Keratinocyte (primary cell): ENCODE data around the gene HMCN2. TPM values are rescaled to one million over a fixed set of nuclear protein-coding genes. Genes with fewer than 3 reads are reported as not detected.

Experiments used
- DNase-seq: peaks from one replicate; pipeline ENCODE4 v3.0.0-alpha.2; 2011; ENCODE audit warnings: low read depth, missing footprints, low spot score
- FAIRE-seq: peaks from 2 replicates; lab custom pipeline; 2011; peaks lifted over from hg19 to GRCh38; lab: Jason Lieb, UNC
- H2AFZ ChIP-seq: 2 replicates; pipeline ENCODE4 v1.6.0; 2012; ENCODE audit warnings: low read length, control low read depth, inconsistent platforms; ENCODE audit not compliant: control insufficient read depth
- H3K27ac ChIP-seq: 2 replicates; pipeline ENCODE4 v1.5.1; 2011; ENCODE audit warnings: low read length; ENCODE audit not compliant: control insufficient read depth, insufficient read depth
- H3K27me3 ChIP-seq: 3 replicates; pipeline ENCODE4 v1.6.0; 2011; ENCODE audit warnings: low read length; ENCODE audit not compliant: control insufficient read depth, insufficient read depth; ENCODE audit errors: extremely low read depth
- H3K36me3 ChIP-seq, 2 experiments: 2 replicates in 1 of 2; 3 replicates in 1 of 2; pipeline ENCODE4 v1.5.1; 2011; ENCODE audit warnings: low read length in 2 of 2, mild to moderate bottlenecking in 1 of 2; ENCODE audit not compliant: control insufficient read depth in 2 of 2, insufficient read depth in 2 of 2; ENCODE audit errors: extremely low read depth in 1 of 2
- H3K4me1 ChIP-seq: 3 replicates; pipeline ENCODE4 v1.5.1; 2011; ENCODE audit warnings: low read length; ENCODE audit not compliant: control insufficient read depth, insufficient read depth; ENCODE audit errors: extremely low read depth
- H3K4me2 ChIP-seq: 3 replicates; pipeline ENCODE4 v1.6.0; 2011; ENCODE audit warnings: low read depth, low read length; ENCODE audit not compliant: control insufficient read depth, insufficient read depth; ENCODE audit errors: extremely low read depth
- H3K4me3 ChIP-seq, 3 experiments: fragments of 200-600 bp in 1 of 3; sonication (generic) in 1 of 3; 2 replicates in 2 of 3; 3 replicates in 1 of 3; pipeline ENCODE4 v1.5.1; 2011 to 2016; ENCODE audit warnings: low read length in 3 of 3, mild to moderate bottlenecking in 3 of 3, control low read depth in 2 of 3, inconsistent platforms in 1 of 3, low read depth in 1 of 3, mixed read lengths in 1 of 3, mixed run types in 1 of 3, moderate library complexity in 1 of 3; ENCODE audit not compliant: control insufficient read depth in 2 of 3, insufficient read depth in 2 of 3; ENCODE audit errors: extremely low read depth in 1 of 3
- H3K79me2 ChIP-seq: 2 replicates; pipeline ENCODE4 v1.6.0; 2012; ENCODE audit warnings: low read length; ENCODE audit not compliant: control insufficient read depth, insufficient read depth
- H3K9ac ChIP-seq: 3 replicates; pipeline ENCODE4 v1.6.0; 2011; ENCODE audit warnings: low read length; ENCODE audit not compliant: control insufficient read depth, insufficient read depth; ENCODE audit errors: extremely low read depth
- H3K9me1 ChIP-seq: 3 replicates; pipeline ENCODE4 v1.6.0; 2011; ENCODE audit warnings: low read length; ENCODE audit not compliant: control insufficient read depth, insufficient read depth; ENCODE audit errors: extremely low read depth
- H3K9me3 ChIP-seq: 2 replicates; pipeline ENCODE4 v1.5.1; 2012; ENCODE audit warnings: low read depth, low read length; ENCODE audit not compliant: control insufficient read depth
- H4K20me1 ChIP-seq: 3 replicates; pipeline ENCODE4 v1.6.0; 2011; ENCODE audit warnings: low read length; ENCODE audit not compliant: control insufficient read depth, insufficient read depth; ENCODE audit errors: extremely low read depth
- EZH2 ChIP-seq: IDR thresholded peaks from one replicate; pipeline ENCODE4 v1.6.1; 2012; ENCODE audit warnings: inconsistent platforms, mild to moderate bottlenecking, low read length, moderate library complexity
- dilution Hi-C: fragments of 300-500 bp; cut with MboI; formaldehyde crosslinking; loops from one replicate; pipeline ENCODE4 v1.7.0; 2020; ENCODE audit warnings: low sequenced_read_pairs; ENCODE audit not compliant: extremely low pct_ligation_motif_present
- polyA plus RNA-seq, 5 experiments: library from polyadenylated mRNA; depleted of rRNA in 3 of 5; stranded (reverse) in 3 of 5; stranded (forward) in 1 of 5; unstranded in 1 of 5; fragments of >200 nt; gene quantifications; 1 replicate in 1 of 5; 2 replicates in 3 of 5; 3 replicates in 1 of 5; pipeline versions ENCODE4 v1.2.1 to v1.2.3, GENCODE V29; 2011 to 2012; ENCODE audit warnings: missing spikeins in 2 of 5, low read depth in 1 of 5, low replicate concordance in 1 of 5
- TF ChIP-seq, protein P1 (sequence below), 3 experiments: IDR thresholded peaks in 1 of 3; conservative IDR thresholded peaks in 1 of 3; optimal IDR thresholded peaks in 1 of 3; 2 replicates in 2 of 3; 3 replicates in 1 of 3; pipeline versions ENCODE3 to v1.5.1; 2011; ENCODE audit warnings: low read length in 3 of 3, mild to moderate bottlenecking in 3 of 3, moderate library complexity in 2 of 3, control low read depth in 1 of 3, inconsistent platforms in 1 of 3; ENCODE audit not compliant: insufficient read depth in 2 of 3; ENCODE audit errors: extremely low read depth in 1 of 3

HMCN2 gene
- polyA plus RNA-seq, 1 donor (not counting 4 experiments of a cell fraction or from before 2014, with no cell fraction given), result not detected

DNA sequence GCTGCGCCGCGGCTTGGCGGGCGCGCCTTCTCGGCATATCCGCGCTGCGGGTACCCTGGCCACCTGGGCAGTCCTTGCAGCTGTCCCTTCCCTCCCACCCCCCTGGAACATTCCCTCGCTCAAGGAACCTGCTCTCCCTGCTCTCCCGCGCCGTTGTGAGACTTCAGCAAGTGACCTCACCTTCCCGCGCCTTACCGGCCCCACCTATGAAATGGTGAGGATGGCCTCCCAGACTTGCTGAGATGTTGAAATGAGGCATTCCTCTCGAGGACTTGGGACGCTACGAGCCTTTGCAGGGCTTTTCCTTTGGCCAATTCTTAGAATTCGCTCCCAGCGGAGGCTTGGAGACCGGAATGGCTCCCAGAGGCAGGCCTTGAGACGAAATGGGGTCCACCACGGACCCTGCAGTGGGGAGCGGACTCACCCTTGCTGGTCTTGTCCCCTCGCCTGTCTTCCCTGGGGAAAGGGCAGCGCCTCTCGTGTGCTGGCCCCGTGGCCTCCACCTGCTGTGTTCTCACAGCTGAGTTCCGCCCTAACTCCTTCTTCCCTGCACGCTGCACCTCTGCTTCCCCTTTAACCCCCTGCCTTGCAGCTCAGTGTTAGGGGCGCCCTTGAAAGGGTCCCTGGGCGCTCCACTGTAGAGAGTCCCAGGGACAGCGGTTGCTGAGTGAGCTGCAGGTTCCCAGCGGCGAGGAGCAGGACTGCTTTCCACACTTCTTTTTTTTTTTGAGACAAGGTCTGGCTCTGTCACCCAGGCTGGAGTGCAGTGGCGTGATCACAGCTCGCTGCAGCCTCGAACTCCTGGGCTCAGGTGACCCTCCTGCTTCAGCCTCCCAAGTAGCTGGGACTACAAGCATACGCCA, 907 bp downstream of the HMCN2 start:
- Histone ChIP-seq H3K4me1 (no peaks in the 10 kb centered on the region), H3K9ac (no peak overlapping the region), H2AFZ (no peak overlapping the region), H3K9me1 (no peaks in the 10 kb centered on the region), H4K20me1 (no peaks in the 10 kb centered on the region), H3K27ac (no peak overlapping the region), H3K79me2 (no peaks in the 10 kb centered on the region), H3K4me2 (no peak overlapping the region), H3K9me3 (no peaks in the 10 kb centered on the region), H3K27me3 (peaks cover 63% of the 10 kb centered on the region), H3K4me3 (no peak overlapping the region), H3K36me3 (no peaks in the 10 kb centered on the region)
- DNase-seq (no peak), FAIRE-seq (no peak)
- TF ChIP-seq, protein P1, sequence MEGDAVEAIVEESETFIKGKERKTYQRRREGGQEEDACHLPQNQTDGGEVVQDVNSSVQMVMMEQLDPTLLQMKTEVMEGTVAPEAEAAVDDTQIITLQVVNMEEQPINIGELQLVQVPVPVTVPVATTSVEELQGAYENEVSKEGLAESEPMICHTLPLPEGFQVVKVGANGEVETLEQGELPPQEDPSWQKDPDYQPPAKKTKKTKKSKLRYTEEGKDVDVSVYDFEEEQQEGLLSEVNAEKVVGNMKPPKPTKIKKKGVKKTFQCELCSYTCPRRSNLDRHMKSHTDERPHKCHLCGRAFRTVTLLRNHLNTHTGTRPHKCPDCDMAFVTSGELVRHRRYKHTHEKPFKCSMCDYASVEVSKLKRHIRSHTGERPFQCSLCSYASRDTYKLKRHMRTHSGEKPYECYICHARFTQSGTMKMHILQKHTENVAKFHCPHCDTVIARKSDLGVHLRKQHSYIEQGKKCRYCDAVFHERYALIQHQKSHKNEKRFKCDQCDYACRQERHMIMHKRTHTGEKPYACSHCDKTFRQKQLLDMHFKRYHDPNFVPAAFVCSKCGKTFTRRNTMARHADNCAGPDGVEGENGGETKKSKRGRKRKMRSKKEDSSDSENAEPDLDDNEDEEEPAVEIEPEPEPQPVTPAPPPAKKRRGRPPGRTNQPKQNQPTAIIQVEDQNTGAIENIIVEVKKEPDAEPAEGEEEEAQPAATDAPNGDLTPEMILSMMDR (optimal IDR thresholded peaks at IDR 0.05 in 1 of 3, IDR thresholded peaks at IDR 0.05 in 1 of 3, conservative IDR thresholded peaks at IDR 0.05 in 1 of 3; ENCODE audit: extremely low read depth in 1 of 3, insufficient read depth in 2 of 3, low read length in 3 of 3), result no peak
- TF ChIP-seq EZH2, result peak; percentile 0
- dilution Hi-C loops, result no loop called here

DNA sequence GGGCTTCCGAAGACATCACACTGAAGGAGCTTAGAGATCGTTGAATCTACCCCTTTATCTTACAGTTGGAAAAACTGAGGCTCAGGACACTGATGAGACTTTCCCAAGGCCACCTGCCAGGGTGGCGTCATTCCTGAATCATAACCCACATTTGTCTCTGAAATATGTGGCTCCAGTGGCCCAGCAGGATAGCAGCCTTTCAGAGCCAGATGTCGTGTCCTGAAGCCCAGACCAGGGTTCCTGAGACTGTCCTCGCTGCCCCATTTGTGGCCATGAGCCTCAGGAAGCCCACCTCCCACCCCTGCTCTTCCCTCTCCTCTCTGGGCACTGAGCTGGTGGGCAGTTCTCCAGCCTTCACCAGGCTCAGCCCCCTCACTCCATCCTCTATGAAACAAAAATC, 2.4 kb downstream of the HMCN2 start:
- Histone ChIP-seq H4K20me1 (no peaks in the 10 kb centered on the region), H3K4me1 (no peaks in the 10 kb centered on the region), H3K79me2 (no peaks in the 10 kb centered on the region), H3K4me2 (no peak overlapping the region), H3K4me3 (no peak overlapping the region), H3K27me3 (peaks cover 51% of the 10 kb centered on the region), H3K9ac (no peak overlapping the region), H3K9me3 (no peaks in the 10 kb centered on the region), H3K27ac (no peak overlapping the region), H3K36me3 (no peaks in the 10 kb centered on the region), H2AFZ (no peak overlapping the region), H3K9me1 (no peaks in the 10 kb centered on the region)
- DNase-seq (no peak), FAIRE-seq (no peak)
- dilution Hi-C loops, result no loop called here
- TF ChIP-seq EZH2, result peak; percentile 24
- TF ChIP-seq, protein P1 (optimal IDR thresholded peaks at IDR 0.05 in 1 of 3, IDR thresholded peaks at IDR 0.05 in 1 of 3, conservative IDR thresholded peaks at IDR 0.05 in 1 of 3; ENCODE audit: extremely low read depth in 1 of 3, insufficient read depth in 2 of 3, low read length in 3 of 3), result no peak
